ENCODE data around the gene HDGFL1. TPM values are rescaled to one million over a fixed set of nuclear protein-coding genes. Genes with fewer than 3 reads are reported as not detected.

Gene HDGFL1
- total and polyA plus RNA-seq, 2 of the 8 experiments (the other 6 are each of a cell fraction or from before 2014, with no cell fraction given): not detected

DNA sequence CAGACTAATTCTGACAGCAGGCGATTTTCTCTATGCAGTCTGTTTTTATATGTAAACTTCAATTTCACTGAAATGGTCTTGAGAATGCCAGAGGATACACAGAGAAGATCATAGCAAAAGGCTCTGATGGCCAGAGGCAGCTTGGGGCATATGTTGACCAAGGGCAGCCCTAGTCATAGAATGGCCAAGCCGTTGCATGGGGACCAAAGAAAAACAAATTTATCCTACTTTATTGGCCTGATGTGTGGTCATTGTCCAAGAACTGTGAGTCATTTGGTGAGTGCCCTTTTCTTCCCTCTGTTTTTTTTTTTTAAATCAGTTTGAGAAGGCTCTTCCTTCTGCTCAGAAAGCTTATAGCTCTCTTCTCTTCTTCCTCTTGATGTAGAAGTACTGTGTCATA lies 5.8 kb downstream of the HDGFL1 start (continued):
- TF ChIP-seq, protein P1, sequence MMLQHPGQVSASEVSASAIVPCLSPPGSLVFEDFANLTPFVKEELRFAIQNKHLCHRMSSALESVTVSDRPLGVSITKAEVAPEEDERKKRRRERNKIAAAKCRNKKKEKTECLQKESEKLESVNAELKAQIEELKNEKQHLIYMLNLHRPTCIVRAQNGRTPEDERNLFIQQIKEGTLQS (IDR thresholded peaks at IDR 0.05; ENCODE audit: insufficient read depth, low read depth, low read length): no peak
- no peak for TF ChIP-seq BCL11A (IDR thresholded peaks at IDR 0.05; ENCODE audit: low read depth in 2 of 2, low read length in 2 of 2)
- TF ChIP-seq SIRT6 (IDR thresholded peaks at IDR 0.05; ENCODE audit: low read length): no peak

All from H1 (cell line).